GM10847 (cell line): ENCODE measurements around the gene RGS3.

Experiments
- POLR2A ChIP-seq: IDR thresholded peaks from 2 replicates; pipeline ENCODE4 v1.6.1; 2011; ENCODE audit not compliant: insufficient read length; ENCODE audit errors: extremely low read depth

Gene RGS3

DNA sequence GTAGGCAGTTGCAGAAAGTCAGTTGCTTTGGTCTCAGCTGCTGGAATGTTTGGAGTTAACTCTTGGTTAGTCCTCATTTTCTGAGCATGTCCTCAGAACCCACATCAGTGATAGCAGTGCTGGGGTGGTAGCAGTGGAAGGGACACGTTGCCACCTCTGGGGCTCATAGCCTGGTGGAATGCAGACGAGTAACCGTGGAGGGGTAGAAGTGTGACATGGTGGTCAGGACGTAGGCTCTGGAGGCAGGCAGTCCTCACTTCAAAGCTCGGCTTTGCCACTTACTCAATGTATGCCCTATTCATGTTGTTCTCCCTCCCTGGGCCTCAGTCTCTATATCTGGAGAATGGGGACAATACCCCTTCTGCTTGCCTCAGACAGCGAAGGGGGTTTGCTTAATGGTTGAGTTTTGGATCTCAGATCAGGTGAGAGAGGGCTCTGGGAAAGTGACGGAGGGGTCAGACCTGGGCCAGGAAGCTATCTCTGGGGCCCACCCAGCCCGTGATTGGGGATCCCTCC lies 62.8 kb downstream of the RGS3 start:
- no peak for TF ChIP-seq POLR2A

- no peak for TF ChIP-seq POLR2A
Measured at GRCh38 chr9:113526841-113527240, 63.3 kb downstream of the RGS3 start.

GRCh38 chr9:113528088-113528487 lies 64.6 kb downstream of the RGS3 start:
- TF ChIP-seq POLR2A, result no peak

- TF ChIP-seq POLR2A, result no peak
Measured at GRCh38 chr9:113528811-113529210, 65.3 kb downstream of the RGS3 start.

- no peak for TF ChIP-seq POLR2A
Measured at GRCh38 chr9:113529336-113530009, 65.9 kb downstream of the RGS3 start.

- TF ChIP-seq POLR2A, result no peak
Measured at GRCh38 chr9:113530022-113530635, 66.6 kb downstream of the RGS3 start.

DNA sequence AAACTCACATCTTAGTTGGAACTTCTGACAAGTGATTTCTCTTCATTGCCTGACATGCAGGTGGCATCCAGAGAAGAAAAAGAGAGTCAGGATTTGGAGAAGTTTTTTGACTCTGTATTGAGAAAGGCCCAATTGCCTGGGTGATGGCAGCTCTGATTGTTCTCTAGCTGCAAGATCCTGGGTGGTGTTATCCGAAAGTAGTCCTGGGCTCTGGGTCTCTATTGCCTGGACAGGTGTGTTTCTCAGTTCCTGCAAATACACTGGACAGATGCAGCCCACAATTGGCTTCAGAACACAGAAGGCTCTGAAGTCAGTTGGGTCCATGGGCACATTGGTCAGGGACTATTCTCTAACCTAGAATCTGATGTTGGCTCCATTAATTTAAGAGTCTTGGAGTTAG lies 67.4 kb downstream of the RGS3 start:
- TF ChIP-seq POLR2A, result no peak

- no peak for TF ChIP-seq POLR2A
Measured at GRCh38 chr9:113531919-113532808, 68.6 kb downstream of the RGS3 start.

DNA sequence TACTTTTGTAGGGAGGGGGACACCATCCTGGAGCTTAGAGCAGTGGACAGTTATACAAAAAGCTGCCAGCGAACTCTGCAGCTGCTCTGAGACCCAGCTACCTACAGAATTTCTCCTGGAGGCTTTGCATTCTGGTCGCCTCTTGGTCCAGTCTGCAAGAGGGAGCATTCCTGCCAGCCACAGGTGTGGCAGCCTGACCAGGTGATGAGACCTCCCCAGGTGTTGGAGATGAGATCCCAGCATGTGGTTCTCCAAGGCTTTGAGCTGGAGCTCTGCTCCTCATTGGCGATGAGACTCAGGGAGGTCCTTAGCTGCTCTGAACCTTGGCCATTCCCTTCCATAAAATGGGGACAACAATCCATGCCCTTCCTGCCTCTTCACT lies 69.3 kb downstream of the RGS3 start:
- no peak for TF ChIP-seq POLR2A

- TF ChIP-seq POLR2A, result no peak
Measured at GRCh38 chr9:113533335-113534225, 70.1 kb downstream of the RGS3 start.

DNA sequence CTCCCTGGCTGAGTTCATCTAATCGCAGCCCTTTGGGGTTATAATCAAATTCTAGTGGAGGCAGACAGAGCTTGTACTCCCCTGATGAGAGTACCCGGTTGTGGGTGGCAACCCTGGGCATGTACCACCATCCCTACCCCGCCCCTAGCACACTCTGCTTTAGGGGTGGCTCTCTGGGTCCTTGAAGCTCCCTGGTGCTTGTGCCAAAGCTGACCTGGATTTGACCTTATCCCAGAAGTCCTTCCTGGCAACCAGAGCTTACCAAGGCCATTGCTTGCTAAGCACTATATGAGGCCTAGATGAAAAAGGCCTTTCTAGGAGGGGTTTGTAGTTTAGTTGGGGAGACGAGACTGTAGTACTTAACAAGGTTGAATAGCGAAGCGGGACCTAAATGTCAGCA lies 72.2 kb downstream of the RGS3 start:
- no peak for TF ChIP-seq POLR2A

GRCh38 chr9:113536166-113536482 lies 72.6 kb downstream of the RGS3 start:
- no peak for TF ChIP-seq POLR2A

DNA sequence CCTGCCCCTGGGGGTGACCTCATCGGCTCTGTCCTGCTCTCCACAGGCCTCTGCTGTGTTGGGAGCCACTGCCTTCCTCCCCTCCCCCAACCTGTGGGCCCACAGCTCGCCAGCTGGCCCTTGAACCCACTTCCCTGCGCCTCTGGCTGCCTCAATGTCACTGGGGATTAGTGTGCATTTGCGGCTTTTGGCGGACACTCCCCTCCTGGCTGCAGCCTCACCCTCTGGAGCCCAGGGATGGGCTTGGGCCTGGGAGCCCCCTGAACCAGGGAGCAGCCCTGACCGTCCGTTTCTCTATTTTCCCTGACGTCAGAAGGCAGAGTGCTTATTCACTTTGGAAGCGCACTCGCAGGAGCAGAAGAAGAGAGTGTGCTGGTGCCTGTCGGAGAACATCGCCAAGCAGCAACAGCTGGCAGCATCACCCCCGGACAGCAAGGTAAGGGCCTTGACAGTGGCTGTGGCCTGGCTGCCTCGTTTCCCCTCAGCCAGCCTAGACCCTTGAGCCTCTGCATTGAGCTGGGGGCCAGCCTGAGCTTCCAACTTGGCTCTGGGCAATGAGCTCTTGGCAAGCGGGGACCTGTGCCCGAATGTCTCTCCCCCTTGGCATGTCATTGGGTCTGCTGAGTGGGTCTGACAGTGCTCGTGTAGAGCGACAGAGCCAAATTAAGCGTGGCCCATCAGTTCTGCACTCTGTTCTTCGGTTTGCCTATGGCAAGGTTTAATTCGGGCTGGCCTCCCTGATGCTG lies 73.1 kb downstream of the RGS3 start:
- no peak for TF ChIP-seq POLR2A

DNA sequence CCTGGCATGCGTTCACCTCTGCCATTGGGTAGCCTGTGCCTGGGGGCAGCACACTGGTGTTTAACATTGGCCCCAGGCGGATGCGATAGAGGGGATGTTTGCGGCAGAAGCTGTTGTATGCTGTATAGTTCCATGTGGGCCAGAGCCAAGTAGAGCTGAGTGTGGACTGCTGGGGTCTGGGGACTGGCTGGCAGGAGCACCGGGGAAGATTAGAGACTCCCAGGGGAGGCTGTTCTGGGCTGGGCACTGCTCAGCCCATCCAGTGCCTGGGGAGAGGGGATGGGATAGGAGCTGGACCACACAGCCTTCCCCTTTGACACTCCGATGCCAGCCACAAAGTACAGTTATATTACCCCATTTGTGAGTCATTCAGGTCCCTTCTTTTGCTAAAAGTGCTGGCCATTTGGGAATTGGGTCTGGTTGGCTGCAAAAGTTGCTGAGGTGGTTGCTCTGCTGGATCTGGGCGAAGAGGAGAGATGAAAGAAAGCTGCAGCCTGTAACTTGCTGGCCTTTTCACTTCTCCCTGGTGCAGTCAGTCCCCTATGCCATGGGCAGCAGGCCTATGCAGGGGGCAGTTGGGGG lies 73.8 kb downstream of the RGS3 start:
- no peak for TF ChIP-seq POLR2A
